ENCODE data around the gene THAP3.

The THAP3 gene

DNA sequence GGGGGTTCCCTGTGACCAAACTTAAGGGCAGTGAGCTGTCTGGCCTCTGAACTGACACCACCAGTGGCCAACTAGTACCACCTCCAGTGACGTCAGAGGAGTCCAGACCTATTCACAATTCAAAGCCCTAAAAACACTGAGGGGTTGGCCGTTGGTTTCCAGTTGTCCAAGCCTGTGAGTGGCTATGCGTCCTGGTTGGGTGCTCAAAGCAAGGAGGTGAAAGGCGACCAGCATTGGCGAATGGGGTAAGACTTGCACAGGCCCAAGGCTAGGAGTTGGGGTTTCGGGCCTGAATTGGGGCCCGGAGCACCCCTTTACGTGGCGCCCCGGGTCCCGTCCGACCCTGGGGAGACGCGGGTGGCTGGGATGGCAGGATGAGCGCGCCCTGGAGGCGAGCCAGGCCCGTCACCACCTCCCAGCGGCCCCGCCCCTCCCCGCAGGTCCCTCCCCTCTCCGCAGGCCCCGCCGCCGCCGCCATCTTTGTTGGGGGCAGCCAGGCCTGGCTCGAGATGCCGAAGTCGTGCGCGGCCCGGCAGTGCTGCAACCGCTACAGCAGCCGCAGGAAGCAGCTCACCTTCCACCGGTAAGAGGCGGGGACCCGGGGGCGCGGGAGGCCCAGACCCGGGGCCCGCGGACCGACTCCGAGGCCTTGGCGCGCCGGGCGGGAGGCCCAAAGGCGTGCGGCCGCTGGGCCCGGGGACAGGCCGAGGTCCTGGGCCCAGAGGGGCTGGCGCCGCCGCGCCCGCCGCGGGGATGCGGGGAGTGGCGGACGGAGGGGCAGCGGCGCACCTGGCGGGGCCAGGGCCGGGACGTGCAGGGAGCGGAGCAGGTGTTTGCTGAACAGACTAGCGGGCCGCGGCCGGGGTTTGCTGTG, at the start of gene THAP3:
THAP3 (plus strand) TSS at position 159 of the 874 bp plus-strand sequence; CDS start at position 510, 351 bp downstream.
- DNase-seq = peak; percentile 87

- no peak for DNase-seq
Measured at GRCh38 chr1:6577831-6578525, 46.7 kb upstream of the THAP3 start.

DNA sequence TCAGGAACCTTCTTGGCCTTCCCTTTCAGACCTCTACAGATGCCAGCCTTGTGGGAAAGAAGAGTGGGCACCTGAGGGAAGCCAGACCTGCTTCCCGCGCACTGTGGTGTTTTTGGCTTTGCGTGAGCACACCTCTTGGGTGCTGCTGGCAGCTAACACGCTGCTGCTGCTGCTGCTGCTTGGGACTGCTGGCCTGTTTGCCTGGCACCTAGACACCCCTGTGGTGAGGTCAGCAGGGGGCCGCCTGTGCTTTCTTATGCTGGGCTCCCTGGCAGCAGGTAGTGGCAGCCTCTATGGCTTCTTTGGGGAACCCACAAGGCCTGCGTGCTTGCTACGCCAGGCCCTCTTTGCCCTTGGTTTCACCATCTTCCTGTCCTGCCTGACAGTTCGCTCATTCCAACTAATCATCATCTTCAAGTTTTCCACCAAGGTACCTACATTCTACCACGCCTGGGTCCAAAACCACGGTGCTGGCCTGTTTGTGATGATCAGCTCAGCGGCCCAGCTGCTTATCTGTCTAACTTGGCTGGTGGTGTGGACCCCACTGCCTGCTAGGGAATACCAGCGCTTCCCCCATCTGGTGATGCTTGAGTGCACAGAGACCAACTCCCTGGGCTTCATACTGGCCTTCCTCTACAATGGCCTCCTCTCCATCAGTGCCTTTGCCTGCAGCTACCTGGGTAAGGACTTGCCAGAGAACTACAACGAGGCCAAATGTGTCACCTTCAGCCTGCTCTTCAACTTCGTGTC, 45.9 kb upstream of the THAP3 start:
- no peak for DNase-seq

DNA sequence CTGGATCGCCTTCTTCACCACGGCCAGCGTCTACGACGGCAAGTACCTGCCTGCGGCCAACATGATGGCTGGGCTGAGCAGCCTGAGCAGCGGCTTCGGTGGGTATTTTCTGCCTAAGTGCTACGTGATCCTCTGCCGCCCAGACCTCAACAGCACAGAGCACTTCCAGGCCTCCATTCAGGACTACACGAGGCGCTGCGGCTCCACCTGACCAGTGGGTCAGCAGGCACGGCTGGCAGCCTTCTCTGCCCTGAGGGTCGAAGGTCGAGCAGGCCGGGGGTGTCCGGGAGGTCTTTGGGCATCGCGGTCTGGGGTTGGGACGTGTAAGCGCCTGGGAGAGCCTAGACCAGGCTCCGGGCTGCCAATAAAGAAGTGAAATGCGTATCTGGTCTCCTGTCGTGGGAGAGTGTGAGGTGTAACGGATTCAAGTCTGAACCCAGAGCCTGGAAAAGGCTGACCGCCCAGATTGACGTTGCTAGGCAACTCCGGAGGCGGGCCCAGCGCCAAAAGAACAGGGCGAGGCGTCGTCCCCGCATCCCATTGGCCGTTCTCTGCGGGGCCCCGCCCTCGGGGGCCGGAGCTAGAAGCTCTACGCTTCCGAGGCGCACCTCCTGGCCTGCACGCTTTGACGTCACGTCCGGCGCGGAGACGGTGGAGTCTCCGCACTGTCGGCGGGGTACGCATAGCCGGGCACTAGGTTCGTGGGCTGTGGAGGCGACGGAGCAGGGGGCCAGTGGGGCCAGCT, 45.1 kb upstream of the THAP3 start, which contains the start of gene ZBTB48:
ZBTB48 (plus strand) TSS at position 621 of the 745 bp plus-strand sequence. CDS start 616 bp downstream, outside the sequence.
- peak; percentile 95 for DNase-seq

- DNase-seq = no peak
Measured at GRCh38 chr1:6580119-6580592, 44.5 kb upstream of the THAP3 start.

- no peak for DNase-seq
Measured at GRCh38 chr1:6580593-6581409, 43.9 kb upstream of the THAP3 start.

DNA sequence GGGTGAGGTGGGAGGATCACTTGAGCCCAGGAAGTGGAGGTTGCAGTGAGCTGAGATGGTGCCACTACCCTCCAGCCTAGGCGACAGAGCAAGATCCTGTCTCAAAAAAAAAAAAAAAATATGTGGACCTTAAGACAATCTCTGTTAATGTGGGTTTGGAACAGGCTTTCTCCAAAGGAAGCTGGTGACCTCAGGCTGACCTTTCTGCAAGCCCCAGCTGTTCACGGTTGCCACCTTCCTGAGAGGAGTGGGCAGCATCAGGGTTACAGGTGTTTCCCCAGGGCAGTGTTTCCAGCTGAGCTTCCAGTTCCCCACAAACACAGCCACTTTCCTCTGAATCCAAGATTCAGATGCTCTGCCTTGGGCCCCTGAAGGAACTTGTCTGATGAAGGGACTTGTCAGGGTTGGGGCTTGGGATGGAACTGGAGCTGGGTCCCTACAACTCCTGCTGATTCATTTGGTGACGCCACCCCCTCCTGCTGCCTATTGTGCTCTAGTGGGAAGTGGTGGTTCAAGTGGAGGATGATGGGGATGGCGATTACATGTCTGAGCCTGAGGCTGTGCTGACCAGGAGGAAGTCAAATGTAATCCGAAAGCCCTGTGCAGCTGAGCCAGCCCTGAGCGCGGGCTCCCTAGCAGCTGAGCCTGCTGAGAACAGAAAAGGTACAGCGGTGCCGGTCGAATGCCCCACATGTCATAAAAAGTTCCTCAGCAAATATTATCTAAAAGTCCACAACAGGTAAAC, 42.9 kb upstream of the THAP3 start:
- no peak for DNase-seq

GRCh38 chr1:6582370-6582769, 42.3 kb upstream of the THAP3 start:
- no peak for DNase-seq

DNA sequence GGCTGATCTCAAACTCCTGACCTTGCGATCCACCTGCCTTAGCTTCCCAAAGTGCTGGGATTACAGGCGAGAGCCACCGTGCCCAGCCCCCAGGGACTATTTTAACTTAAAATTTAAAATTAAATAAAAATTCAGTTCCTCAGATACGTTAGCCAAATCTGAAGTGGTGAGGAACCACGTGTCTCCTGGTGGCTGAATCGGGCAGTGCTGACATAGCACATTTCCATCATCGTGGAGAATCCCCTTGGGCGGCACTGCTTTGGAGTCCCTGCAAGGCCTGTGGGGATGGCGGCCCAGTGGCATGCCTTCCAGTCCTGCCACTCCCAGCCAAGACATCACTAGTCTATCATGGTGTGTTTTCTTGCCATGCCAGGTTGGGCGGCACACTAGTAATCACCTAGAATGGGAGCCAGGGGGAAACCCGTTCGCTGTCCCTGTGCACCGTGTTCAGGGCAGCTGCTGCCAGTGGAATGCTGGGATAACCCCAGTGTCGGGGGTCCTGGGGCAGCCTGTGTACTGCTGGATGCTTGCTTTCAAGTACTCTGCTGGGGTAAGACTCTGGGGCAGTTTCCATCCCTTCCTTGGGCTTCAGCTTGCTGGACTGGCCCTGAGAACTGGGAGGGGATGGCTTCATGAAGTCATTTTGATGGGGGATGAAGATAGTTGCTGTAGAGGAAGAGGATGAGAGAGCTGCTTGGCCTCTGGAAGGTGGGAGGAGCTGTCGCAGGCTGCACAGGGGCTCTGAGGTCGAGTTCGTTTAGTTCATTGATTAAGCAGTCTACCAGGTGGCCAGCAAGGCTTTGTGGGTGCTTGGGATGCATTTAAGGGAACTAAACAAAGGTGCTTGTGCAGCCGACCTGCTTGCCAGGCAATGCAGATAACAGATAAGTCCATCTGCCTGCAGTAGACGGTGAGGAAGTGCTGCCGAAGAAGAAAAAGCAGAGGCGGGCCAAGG, 40.3 kb upstream of the THAP3 start:
- no peak for DNase-seq

GRCh38 chr1:6585081-6585722, 39.5 kb upstream of the THAP3 start:
- DNase-seq = no peak

- no peak for DNase-seq
Measured at GRCh38 chr1:6585841-6586240, 38.8 kb upstream of the THAP3 start.

DNA sequence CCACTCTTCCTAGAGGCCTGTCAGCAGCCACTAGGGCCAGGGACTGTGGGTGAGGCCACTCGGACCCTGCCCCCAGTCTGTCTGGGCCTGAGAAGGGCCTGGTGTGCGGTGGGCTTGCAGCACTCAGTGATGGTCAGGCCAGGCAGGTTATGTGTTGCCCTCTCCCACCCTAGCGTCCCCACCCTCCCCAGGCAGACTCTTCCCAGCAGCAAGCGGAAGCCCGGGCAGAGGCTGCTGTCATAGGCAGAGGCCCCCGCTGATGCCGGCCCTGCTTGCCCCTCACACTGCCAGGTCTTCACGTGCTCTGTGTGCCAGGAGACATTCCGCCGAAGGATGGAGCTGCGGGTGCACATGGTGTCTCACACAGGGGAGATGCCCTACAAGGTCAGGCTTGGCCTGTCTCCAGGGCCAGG, 38.3 kb upstream of the THAP3 start:
- DNase-seq = no peak

- DNase-seq = no peak
Measured at GRCh38 chr1:6587261-6588005, 37.2 kb upstream of the THAP3 start.

- no peak for DNase-seq
Measured at GRCh38 chr1:6588128-6588892, 36.4 kb upstream of the THAP3 start.

GRCh38 chr1:6588893-6589520, 35.7 kb upstream of the THAP3 start:
- DNase-seq = no peak

- DNase-seq = no peak
Measured at GRCh38 chr1:6590046-6590445, 34.6 kb upstream of the THAP3 start.

- DNase-seq = no peak
Measured at GRCh38 chr1:6591222-6591621, 33.4 kb upstream of the THAP3 start.
